Measurements from ENCODE around the gene DOC2B. TPM values are rescaled to one million over a fixed set of nuclear protein-coding genes. Genes with fewer than 3 reads are reported as not detected.
"Not testable (repeated sequence)": the region's sequence is repeated elsewhere in the genome, so short reads cannot be mapped to it uniquely, and the experiment has no call there.

The DOC2B gene
- total and polyA plus RNA-seq, 5 experiments from 2014 or later: 0.05 TPM; not detected in 4

DNA sequence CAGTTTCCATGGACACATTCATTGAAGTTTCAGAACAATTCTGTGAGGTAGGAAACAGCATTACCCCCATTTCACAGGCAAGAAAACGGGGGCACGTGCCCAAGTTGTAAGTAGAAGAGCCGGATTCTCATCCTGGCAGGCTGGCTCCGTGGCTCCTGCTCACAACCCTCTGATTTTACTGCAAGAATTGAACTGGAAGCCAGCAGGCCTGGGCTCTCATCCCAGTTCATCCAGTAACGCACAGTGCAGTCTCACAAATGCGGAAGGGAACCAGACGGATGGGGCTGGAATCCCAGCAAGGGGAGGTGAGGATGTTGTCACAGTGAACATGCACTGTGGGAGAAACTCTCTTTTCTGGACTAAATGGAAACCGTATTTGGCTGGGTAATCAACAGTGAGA, 40.7 kb upstream of the DOC2B start:
- DNase-seq (peak in 1 of 10 donors; percentile 34), ATAC-seq (no peak)
- Mint-ChIP-seq H3K9me3 (no peaks in the 10 kb centered on the region), H3K27me3 (no peaks in the 10 kb centered on the region), H3K27ac (no peak overlapping the region), H3K4me3 (no peak overlapping the region), H3K4me1 (no peaks in the 10 kb centered on the region), H3K36me3 (no peaks in the 10 kb centered on the region)
- POLR2A ChIA-PET: no interaction called here

DNA sequence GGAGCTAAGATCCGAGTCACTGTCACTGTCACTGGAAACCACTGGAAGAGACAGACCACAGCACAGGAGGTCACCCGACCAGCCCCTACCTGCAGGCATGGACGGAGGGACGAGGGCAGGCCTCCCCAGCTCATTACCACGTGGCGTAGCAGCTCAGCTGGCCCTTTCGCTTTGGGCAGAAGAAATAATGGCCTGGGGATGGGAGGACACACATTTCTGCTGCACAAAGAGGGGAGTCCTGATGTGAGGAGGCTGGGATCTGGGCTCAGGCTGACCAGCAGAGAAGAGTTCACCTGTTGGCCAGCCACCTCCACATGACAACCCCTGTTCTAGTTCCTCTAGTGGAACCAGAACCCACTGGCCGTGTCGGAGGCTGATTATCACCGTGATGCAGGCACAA, 38.2 kb upstream of the DOC2B start:
- Mint-ChIP-seq H3K27me3 (no peaks in the 10 kb centered on the region), H3K27ac (peak overlapping the region in 1 of 10 donors; percentile 13), H3K36me3 (no peaks in the 10 kb centered on the region), H3K4me3 (no peak overlapping the region), H3K9me3 (no peaks in the 10 kb centered on the region), H3K4me1 (no peaks in the 10 kb centered on the region)
- POLR2A ChIA-PET: no interaction called here
- ATAC-seq: no peak
- DNase-seq: peak in 1 of 10 donors; percentile 34

DNA sequence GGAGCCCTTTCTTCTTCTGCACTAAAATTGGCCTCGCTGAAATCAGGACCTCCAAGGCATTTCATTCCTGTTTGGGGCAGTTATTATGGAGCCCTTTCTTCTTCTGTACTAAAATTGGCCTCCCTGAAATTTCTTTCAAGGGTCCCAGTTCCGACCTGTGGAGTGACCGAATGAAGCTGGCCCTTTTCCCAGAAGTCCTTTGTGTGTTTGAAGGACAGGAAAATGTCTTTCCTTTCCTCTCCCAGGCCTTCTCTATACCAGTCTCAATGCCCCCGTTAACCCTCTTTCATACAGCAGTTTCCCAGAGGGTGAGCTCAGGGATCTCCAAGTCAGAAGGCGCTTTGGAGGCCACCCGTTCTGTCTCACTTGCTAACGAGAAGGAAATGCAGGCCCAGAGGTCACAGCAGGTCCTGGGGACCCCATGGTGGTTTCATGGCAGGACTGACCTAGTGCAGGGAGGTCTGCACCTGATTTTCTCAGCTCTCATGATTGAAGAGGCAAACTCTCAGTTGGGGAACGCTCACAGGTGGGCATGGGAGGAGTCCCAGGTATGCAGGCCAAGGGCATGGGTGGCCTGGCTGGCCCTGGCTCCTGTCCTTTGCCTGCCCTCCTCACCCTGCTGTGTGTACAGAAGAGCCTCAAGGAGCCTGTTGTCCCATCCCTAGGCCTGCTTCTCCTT, 37.1 kb upstream of the DOC2B start:
- Mint-ChIP-seq H3K27ac (no peak overlapping the region), H3K4me1 (no peaks in the 10 kb centered on the region), H3K27me3 (no peaks in the 10 kb centered on the region), H3K36me3 (no peaks in the 10 kb centered on the region), H3K4me3 (no peak overlapping the region), H3K9me3 (no peaks in the 10 kb centered on the region)
- DNase-seq: peak in 1 of 10 donors; percentile 8
- POLR2A ChIA-PET: no interaction called here
- no peak for ATAC-seq

DNA sequence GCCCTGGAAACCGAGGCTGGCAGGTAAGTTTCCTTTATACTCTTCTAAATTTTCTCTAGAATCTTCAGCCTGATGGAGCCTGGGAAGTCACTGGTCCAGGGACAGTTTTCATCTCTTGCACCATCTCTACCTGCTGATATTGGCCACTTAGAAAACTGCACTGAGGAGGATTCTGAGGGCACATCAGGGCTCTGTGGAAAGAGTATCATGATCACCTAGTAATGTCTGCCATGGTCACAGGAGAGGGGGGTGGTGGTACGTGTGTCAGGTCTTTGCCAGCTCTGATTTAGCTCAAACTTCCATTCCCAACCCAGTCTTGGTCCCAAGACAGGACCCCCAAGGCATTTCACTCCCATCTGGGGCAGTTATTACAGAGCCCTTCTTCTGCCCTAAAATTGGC, 35.2 kb upstream of the DOC2B start:
- POLR2A ChIA-PET: no interaction called here
- Mint-ChIP-seq H3K4me1 (no peaks in the 10 kb centered on the region), H3K27ac (peak overlapping the region in 2 of 10 donors; percentile 85 to 88), H3K4me3 (peak overlapping the region in 1 of 10 donors; percentile 70), H3K9me3 (peaks cover 0 to 2% (median 0%) of the 10 kb centered on the region in 9 donors), H3K36me3 (no peaks in the 10 kb centered on the region), H3K27me3 (no peaks in the 10 kb centered on the region)
- ATAC-seq (no peak), DNase-seq (no peak)

DNA sequence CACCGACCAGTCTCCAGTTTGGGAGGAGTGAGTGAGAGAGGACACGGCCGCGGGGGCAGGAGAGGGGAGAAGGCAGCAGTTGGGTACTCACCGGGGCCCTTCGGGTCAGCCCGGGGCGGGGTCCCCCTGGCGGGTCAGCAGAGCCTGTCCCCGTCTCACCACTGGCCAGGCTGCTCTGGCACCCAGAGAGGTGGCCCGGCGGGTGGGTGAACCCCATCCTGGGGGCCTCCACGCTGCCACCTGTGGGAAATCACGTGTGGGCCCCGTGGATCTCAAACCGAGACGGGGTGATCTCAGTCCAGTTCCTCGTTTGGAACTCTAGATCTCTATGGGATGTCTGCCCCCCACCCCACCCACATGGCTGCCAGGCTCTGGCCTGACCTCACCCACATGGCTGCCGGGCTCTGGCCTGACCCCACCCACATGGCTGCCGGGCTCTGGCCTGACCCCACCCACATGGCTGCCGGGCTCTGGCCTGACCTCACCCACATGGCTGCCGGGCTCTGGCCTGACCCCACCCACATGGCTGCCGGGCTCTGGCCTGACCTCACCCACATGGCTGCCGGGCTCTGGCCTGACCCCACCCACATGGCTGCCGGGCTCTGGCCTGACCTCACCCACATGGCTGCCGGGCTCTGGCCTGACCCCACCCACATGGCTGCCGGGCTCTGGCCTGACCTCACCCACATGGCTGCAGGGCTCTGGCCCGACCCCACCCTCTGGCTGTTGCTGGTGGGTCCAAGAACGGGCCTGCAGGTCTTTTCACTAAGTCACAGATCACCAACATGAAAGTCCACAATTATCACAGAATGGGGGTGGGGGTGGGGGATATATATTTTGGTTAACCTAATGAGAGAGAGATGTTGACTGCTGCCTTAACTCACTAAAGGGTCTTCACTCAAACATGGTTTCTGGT, 34.4 kb upstream of the DOC2B start:
- peak overlapping the region in 2 of 10 donors; percentile 85 to 89 for H3K27ac Mint-ChIP-seq
- ATAC-seq, H3K9me3 Mint-ChIP-seq, H3K27me3 Mint-ChIP-seq, POLR2A ChIA-PET, H3K4me1 Mint-ChIP-seq, H3K36me3 Mint-ChIP-seq: not testable (repeated sequence)
- peak in 2 of 10 donors; percentile 8 to 19 for DNase-seq
- H3K4me3 Mint-ChIP-seq: peak overlapping the region in 1 of 10 donors; percentile 73

DNA sequence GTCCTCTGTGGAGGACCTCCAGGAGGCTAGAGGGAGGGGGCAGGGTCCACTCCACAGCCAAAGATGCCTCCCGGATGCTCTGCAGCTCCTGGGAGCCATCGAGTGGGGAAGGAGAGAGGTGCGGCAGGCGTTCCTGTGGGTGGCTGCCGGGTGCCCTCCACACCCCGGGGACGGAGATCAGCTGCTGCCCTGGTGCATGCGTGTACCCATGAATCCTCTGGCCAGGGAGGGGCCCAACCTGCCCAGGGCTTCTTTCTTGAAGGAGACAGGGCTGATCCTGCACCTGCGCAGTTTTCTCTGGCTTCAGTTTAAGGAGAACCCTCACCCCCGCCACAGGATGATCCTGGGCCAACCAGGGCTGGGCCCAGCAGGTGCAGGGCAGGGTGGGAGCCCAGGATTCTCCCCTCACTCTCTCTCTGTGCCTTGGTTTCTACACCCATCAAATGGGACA, 33.5 kb upstream of the DOC2B start:
- Mint-ChIP-seq H3K4me1 (no peaks in the 10 kb centered on the region), H3K36me3 (no peaks in the 10 kb centered on the region), H3K27ac (peak overlapping the region in 2 of 10 donors; percentile 79 to 89), H3K4me3 (peak overlapping the region in 1 of 10 donors; percentile 73), H3K9me3 (peaks cover 0 to 2% (median 0%) of the 10 kb centered on the region in 9 donors), H3K27me3 (peaks cover 0 to 2% (median 0%) of the 10 kb centered on the region in 5 donors)
- POLR2A ChIA-PET: no interaction called here
- no peak for DNase-seq
- no peak for ATAC-seq

DNA sequence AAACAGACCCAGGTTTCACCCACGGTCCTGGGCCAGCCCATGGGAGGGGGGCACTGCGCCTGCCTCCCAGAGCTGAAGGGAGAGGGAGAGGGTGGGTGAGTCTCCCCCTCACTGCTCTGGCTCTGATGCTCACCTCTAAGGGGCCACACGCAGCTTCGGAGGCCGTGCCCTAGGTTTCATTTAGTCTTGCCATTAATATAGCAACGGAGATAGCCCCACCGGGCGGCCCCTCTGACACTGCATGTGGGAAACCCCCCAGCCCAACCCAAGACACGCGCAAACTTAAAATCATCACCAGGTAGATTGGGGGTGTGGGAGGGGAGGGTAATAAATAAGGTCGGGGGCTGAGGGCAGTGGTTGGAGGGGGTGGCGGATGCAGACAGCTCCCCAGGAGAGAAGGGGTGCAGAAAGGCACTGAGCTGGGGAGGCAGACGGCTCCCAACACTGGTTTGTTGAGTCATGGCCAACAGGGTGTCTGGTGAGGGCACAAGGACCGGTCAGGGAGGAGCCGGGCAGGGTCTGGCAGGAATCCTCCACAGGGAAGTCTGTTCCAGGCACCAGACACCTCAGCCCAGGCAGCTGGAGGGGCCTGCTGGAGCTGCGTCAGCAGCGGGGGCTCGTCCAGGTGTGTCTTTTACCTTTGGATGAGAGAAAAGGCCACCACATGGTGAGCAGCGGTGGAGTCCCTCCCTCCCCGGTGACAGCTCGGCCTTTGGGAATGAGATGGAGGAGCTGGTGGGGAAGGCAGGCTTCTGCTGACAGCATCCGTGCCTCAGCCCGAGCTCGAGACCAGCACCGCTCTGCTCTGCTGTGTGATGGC, 32.0 kb upstream of the DOC2B start:
- no peaks in the 10 kb centered on the region for H3K4me1 Mint-ChIP-seq
- no peak for ATAC-seq
- peaks cover 0 to 13% (median 0%) of the 10 kb centered on the region in 9 donors for H3K9me3 Mint-ChIP-seq

DNA sequence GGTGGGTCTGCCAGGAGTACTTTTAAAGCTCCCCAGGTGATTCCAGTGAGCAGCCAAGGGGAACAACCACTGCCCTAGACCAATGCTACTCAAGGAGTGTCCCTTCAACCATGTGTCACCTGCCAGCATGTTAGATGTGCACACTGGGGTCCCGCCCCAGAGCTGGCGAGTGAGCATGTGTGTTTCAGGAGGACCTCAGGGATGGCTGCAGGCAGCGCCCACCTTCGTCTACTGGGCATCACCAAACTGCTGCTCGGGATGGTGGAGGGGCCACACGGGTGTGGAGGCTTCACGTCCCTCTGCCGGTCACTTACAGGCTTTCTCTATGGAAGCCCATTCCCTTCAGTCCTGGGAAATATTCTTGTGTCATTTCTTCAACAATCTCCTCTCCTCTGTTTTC, 29.0 kb upstream of the DOC2B start:
- Mint-ChIP-seq H3K9me3 (peaks cover 0 to 17% (median 0%) of the 10 kb centered on the region in 9 donors), H3K4me1 (no peaks in the 10 kb centered on the region), H3K4me3 (no peak overlapping the region), H3K36me3 (peaks cover 0 to 4% (median 4%) of the 10 kb centered on the region in 3 donors), H3K27me3 (peaks cover 0 to 23% (median 5%) of the 10 kb centered on the region in 5 donors), H3K27ac (no peak overlapping the region)
- ATAC-seq (no peak), DNase-seq (no peak)
- POLR2A ChIA-PET: no interaction called here

More for the DNA sequence above, 32.0 kb upstream of the DOC2B start:
- H3K36me3 Mint-ChIP-seq: peaks cover 0 to 4% (median 4%) of the 10 kb centered on the region in 3 donors
- no peak overlapping the region for H3K27ac Mint-ChIP-seq
- DNase-seq: no peak
- POLR2A ChIA-PET: no interaction called here
- peak overlapping the region in 1 of 10 donors; percentile 29 for H3K4me3 Mint-ChIP-seq
- peaks cover 0 to 10% (median 3%) of the 10 kb centered on the region in 5 donors for H3K27me3 Mint-ChIP-seq

DNA sequence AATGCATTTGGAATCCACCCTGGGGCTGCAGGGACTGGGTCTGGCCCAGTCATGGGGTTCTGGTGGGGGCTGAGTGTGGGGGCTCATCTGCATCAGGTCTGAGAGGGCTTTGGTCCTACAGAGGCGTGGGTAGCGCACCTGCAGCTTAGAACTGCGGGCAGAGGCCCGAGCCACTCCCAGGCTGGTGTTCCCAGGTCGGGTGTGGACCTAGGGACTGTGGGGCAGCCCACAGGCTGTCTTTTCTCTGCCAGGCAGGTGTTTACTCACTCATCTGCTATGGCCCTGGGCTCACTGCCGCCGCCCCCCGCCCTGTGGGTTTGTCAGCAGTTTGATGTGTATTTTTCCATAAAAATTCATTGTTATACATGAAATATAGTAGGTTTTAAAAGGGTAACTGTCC, 27.0 kb upstream of the DOC2B start:
- ATAC-seq: no peak
- H3K36me3 Mint-ChIP-seq: peaks cover 0 to 4% (median 4%) of the 10 kb centered on the region in 3 donors
- H3K27me3 Mint-ChIP-seq: peaks cover 0 to 26% (median 6%) of the 10 kb centered on the region in 5 donors
- no peaks in the 10 kb centered on the region for H3K4me1 Mint-ChIP-seq
- POLR2A ChIA-PET: no interaction called here
- no peak overlapping the region for H3K4me3 Mint-ChIP-seq
- H3K9me3 Mint-ChIP-seq: peaks cover 0 to 17% (median 0%) of the 10 kb centered on the region in 9 donors
- no peak for DNase-seq
- H3K27ac Mint-ChIP-seq: no peak overlapping the region

DNA sequence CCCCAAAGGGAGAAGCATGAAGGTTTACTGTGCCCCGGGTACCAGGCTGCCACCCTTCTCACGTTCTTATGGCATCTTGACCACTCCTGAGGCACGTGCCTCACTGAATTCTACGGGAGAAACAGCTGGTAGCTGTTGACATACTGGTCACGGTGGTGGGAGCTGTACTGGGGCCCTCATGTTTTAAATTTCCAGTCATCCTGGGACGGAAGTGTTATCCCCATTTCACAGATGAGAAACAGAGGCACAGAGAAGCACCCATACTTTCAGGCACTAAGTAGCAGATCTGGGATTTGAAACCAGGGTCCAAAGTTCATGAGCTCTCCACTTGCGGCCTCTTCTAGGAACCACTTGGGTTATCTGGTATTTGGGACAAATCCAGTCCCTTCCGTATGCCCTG, 26.3 kb upstream of the DOC2B start:
- no peak for DNase-seq
- peaks cover 0 to 26% (median 6%) of the 10 kb centered on the region in 5 donors for H3K27me3 Mint-ChIP-seq
- ATAC-seq: no peak
- no peak overlapping the region for H3K4me3 Mint-ChIP-seq
- H3K9me3 Mint-ChIP-seq: peaks cover 0 to 17% (median 0%) of the 10 kb centered on the region in 9 donors
- POLR2A ChIA-PET: no interaction called here
- peak overlapping the region in 1 of 10 donors; percentile 19 for H3K27ac Mint-ChIP-seq
- no peaks in the 10 kb centered on the region for H3K4me1 Mint-ChIP-seq
- peaks cover 0 to 4% (median 4%) of the 10 kb centered on the region in 3 donors for H3K36me3 Mint-ChIP-seq

DNA sequence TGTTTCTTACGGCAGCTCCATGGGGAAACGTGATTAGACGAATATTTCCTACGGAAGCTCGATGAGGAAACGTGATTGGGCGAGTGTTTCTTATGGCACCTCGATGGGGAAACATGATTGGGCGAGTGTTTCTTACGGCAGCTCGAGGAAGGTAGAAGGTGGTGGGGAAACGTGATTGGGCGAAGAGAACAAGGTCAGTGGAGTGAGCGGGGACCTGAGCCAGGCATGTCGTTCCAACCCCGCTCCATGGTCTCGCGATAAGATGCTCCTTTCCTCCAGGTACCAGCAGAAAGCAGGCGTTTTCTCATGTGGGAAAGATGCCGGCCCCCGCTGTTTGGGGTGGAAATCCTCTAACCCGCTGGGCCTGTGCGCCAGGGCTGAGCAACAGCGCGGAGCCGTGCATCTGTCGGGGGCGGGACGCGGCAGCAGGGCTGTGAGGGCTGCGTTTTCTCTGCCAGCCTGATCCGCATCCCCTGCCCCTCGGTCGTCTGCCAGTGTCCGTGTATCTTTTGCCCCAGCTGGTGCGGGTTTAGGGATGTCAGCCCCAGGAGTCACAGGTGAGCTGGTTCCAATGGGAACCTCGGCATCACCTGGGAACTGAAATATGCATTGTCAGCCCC, 25.6 kb upstream of the DOC2B start:
- peaks cover 0 to 29% (median 6%) of the 10 kb centered on the region in 5 donors for H3K27me3 Mint-ChIP-seq
- H3K4me1 Mint-ChIP-seq: no peaks in the 10 kb centered on the region
- H3K27ac Mint-ChIP-seq: no peak overlapping the region
- H3K36me3 Mint-ChIP-seq: peaks cover 0 to 4% (median 4%) of the 10 kb centered on the region in 3 donors
- peaks cover 0 to 17% (median 0%) of the 10 kb centered on the region in 9 donors for H3K9me3 Mint-ChIP-seq
- no peak for ATAC-seq
- DNase-seq: no peak
- no peak overlapping the region for H3K4me3 Mint-ChIP-seq
- POLR2A ChIA-PET: no interaction called here

DNA sequence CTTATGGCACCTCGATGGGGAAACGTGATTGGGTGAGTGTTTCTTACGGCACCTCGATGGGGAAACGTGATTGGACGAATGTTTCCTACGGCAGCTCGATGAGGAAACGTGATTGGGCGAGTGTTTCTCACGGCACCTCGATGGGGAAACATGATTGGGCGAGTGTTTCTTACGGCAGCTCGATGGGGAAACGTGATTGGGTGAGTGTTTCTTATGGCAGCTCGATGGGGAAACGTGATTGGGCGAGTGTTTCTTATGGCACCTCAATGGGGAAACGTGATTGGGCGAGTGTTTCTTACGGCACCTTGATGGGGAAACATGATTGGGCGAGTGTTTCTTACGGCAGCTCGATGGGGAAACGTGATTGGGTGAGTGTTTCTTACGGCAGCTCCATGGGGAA, 25.0 kb upstream of the DOC2B start:
- POLR2A ChIA-PET: not testable (repeated sequence)

More for the DNA sequence above, 25.0 kb upstream of the DOC2B start:
- not testable (repeated sequence) for H3K36me3 Mint-ChIP-seq, DNase-seq, H3K27ac Mint-ChIP-seq, H3K4me3 Mint-ChIP-seq, H3K4me1 Mint-ChIP-seq, ATAC-seq
- H3K27me3 Mint-ChIP-seq: peaks cover 0 to 29% (median 6%) of the 10 kb centered on the region in 5 donors
- peaks cover 0 to 17% (median 0%) of the 10 kb centered on the region in 9 donors for H3K9me3 Mint-ChIP-seq

Measured in naive thymus-derived CD8-positive, alpha-beta T cell (primary cell).